ENCODE measurements around the gene STMP1.
A peak's percentile ranks its signal among the peaks of the same experiment; 100 is the strongest.
"Not testable (repeated sequence)": the region's sequence is repeated elsewhere in the genome, so short reads cannot be mapped to it uniquely, and the experiment has no call there.

Gene STMP1

GRCh38 chr7:135665042-135665441 lies 2.7 kb downstream of the STMP1 start:
- no peak for DNase-seq

- no peak for DNase-seq
These were observed 3.8 kb downstream of the STMP1 start for GRCh38 chr7:135666156-135666555.

- no peak for DNase-seq
These were observed 4.5 kb downstream of the STMP1 start for GRCh38 chr7:135666846-135667245.

- not testable (repeated sequence) for DNase-seq
These were observed 5.3 kb downstream of the STMP1 start for GRCh38 chr7:135667626-135668025.

- not testable (repeated sequence) for DNase-seq
These were observed 6.6 kb downstream of the STMP1 start for GRCh38 chr7:135668852-135669395.

- no peak for DNase-seq
These were observed 7.5 kb downstream of the STMP1 start for GRCh38 chr7:135669774-135670173.

- no peak for DNase-seq
These were observed 7.9 kb downstream of the STMP1 start for GRCh38 chr7:135670179-135670578.

GRCh38 chr7:135672560-135673359 lies 10.4 kb downstream of the STMP1 start:
- peak; percentile 79 for DNase-seq

- no peak for DNase-seq
These were observed 11.0 kb downstream of the STMP1 start for GRCh38 chr7:135673360-135673706.

GRCh38 chr7:135678612-135679575 lies 16.6 kb downstream of the STMP1 start:
- DNase-seq, result peak; percentile 74

GRCh38 chr7:135681762-135682161 lies 19.4 kb downstream of the STMP1 start:
- no peak for DNase-seq

GRCh38 chr7:135682191-135682590 lies 19.9 kb downstream of the STMP1 start:
- no peak for DNase-seq

GRCh38 chr7:135683609-135684008 lies 21.3 kb downstream of the STMP1 start:
- no peak for DNase-seq

GRCh38 chr7:135684136-135684535 lies 21.8 kb downstream of the STMP1 start:
- DNase-seq, result no peak

- DNase-seq, result no peak
These were observed 22.4 kb downstream of the STMP1 start for GRCh38 chr7:135684699-135685098.

- DNase-seq, result no peak
These were observed 23.2 kb downstream of the STMP1 start for GRCh38 chr7:135685306-135686084.

- DNase-seq, result no peak
These were observed 25.2 kb downstream of the STMP1 start for GRCh38 chr7:135687466-135687865.

- DNase-seq, result no peak
These were observed 28.3 kb downstream of the STMP1 start for GRCh38 chr7:135690566-135690965.

- no peak for DNase-seq
These were observed 29.7 kb downstream of the STMP1 start for GRCh38 chr7:135692055-135692454.

GRCh38 chr7:135692606-135693005 lies 30.3 kb downstream of the STMP1 start:
- DNase-seq, result not testable (repeated sequence)

GRCh38 chr7:135693558-135693957 lies 31.2 kb downstream of the STMP1 start:
- DNase-seq, result no peak

- DNase-seq, result no peak
These were observed 35.1 kb downstream of the STMP1 start for GRCh38 chr7:135697276-135698049.

Data from NCI-H69 (cell line).